Neutrophil (primary cell): Measurements from ENCODE around the gene ATP2A3.

Source experiments
- H3K27ac ChIP-seq: fragments of 200-600 bp; sonication (generic); 2 replicates; pipeline ENCODE4 v1.5.1; 2016; ENCODE audit warnings: mild to moderate bottlenecking, moderate library complexity
- H3K27me3 ChIP-seq: fragments of 200-600 bp; sonication (generic); 2 replicates; pipeline ENCODE4 v1.6.0; 2016; ENCODE audit warnings: mild to moderate bottlenecking
- H3K36me3 ChIP-seq: fragments of 200-600 bp; sonication (generic); 2 replicates; pipeline ENCODE4 v1.5.1; 2017
- H3K4me1 ChIP-seq, 2 experiments: fragments of 200-600 bp in 1 of 2; sonication (generic) in 1 of 2; 1 replicate in 1 of 2; 2 replicates in 1 of 2; pipeline versions ENCODE4 v1.5.1 to v1.6.1; 2013 to 2016; ENCODE audit warnings: low read depth in 1 of 2, low read length in 1 of 2, mild to moderate bottlenecking in 1 of 2, moderate library complexity in 1 of 2; ENCODE audit not compliant: control insufficient read depth in 1 of 2, insufficient read depth in 1 of 2
- H3K4me3 ChIP-seq, 2 experiments: fragments of 200-600 bp in 1 of 2; sonication (generic) in 1 of 2; 1 replicate in 1 of 2; 2 replicates in 1 of 2; pipeline ENCODE4 v1.5.1; 2013 to 2016; ENCODE audit warnings: low read depth in 1 of 2, low read length in 1 of 2, mild to moderate bottlenecking in 1 of 2, moderate library complexity in 1 of 2
- H3K9me3 ChIP-seq: fragments of 200-600 bp; sonication (generic); 2 replicates; pipeline ENCODE4 v1.5.1; 2016
- CTCF ChIP-seq: fragments of 200-600 bp; sonication (generic); IDR thresholded peaks from 2 replicates; pipeline ENCODE4 v1.5.1; 2016; ENCODE audit warnings: antibody characterized with exemption

The ATP2A3 gene

GRCh38 chr17:3875317-3875716, 88.9 kb downstream of the ATP2A3 start:
- TF ChIP-seq CTCF = no peak
- Histone ChIP-seq H3K4me1 (no peaks in the 10 kb centered on the region), H3K36me3 (peaks cover 68% of the 10 kb centered on the region), H3K4me3 (no peak overlapping the region), H3K27me3 (no peaks in the 10 kb centered on the region), H3K27ac (no peak overlapping the region), H3K9me3 (no peaks in the 10 kb centered on the region)
